ENCODE data around the gene TUBE1. TPM values are rescaled to one million over a fixed set of nuclear protein-coding genes. Genes with fewer than 3 reads are reported as not detected.

TUBE1 gene
- total and polyA plus RNA-seq, 4 donors = 10.1 to 59.2 (median 15.1) TPM

GRCh38 chr6:112100561-112100960 is 13.3 kb upstream of the TUBE1 start:
- Histone ChIP-seq H3K36me3 (ENCODE audit: control insufficient read depth in 4 of 4, insufficient read depth in 4 of 4, low read length in 4 of 4) (peaks cover 0 to 14% (median 10%) of the 10 kb centered on the region in 4 donors), H3K9me3 (ENCODE audit: control insufficient read depth in 4 of 4, insufficient read depth in 3 of 4, low read length in 3 of 4) (no peaks in the 10 kb centered on the region), H3K4me1 (ENCODE audit: control insufficient read depth in 5 of 5, insufficient read depth in 5 of 5, low read length in 5 of 5) (no peaks in the 10 kb centered on the region), H3K9ac (ENCODE audit: insufficient read depth in 1 of 2, low read length in 2 of 2) (no peak overlapping the region), H3K4me3 (no peak overlapping the region), H3K27me3 (ENCODE audit: control insufficient read depth in 3 of 3, insufficient read depth in 3 of 3, low read length in 2 of 3) (no peaks in the 10 kb centered on the region), H3K27ac (ENCODE audit: low read depth in 1 of 2, low read length in 1 of 2) (no peak overlapping the region)
- no peak for TF ChIP-seq CTCF (IDR thresholded peaks at IDR 0.05; ENCODE audit: control extremely low read depth, extremely low read depth)
- ATAC-seq (ENCODE audit: insufficient read depth, low FRiP score) (no peak), DNase-seq (no peak)
- 75 to 80% methylated on average over 4 of the region's 4 CpGs for WGBS, 2 donors

- Histone ChIP-seq H3K27ac (ENCODE audit: low read depth in 1 of 2, low read length in 1 of 2) (no peak overlapping the region), H3K27me3 (ENCODE audit: control insufficient read depth in 3 of 3, insufficient read depth in 3 of 3, low read length in 2 of 3) (no peaks in the 10 kb centered on the region), H3K9me3 (ENCODE audit: control insufficient read depth in 4 of 4, insufficient read depth in 3 of 4, low read length in 3 of 4) (no peaks in the 10 kb centered on the region), H3K36me3 (ENCODE audit: control insufficient read depth in 4 of 4, insufficient read depth in 4 of 4, low read length in 4 of 4) (peaks cover 0 to 11% (median 7%) of the 10 kb centered on the region in 4 donors), H3K4me1 (ENCODE audit: control insufficient read depth in 5 of 5, insufficient read depth in 5 of 5, low read length in 5 of 5) (no peaks in the 10 kb centered on the region), H3K9ac (ENCODE audit: insufficient read depth in 1 of 2, low read length in 2 of 2) (no peak overlapping the region), H3K4me3 (no peak overlapping the region)
- no peak for ATAC-seq (ENCODE audit: insufficient read depth, low FRiP score)
- no peak for DNase-seq
- WGBS, 2 donors = 97% methylated on average over 2 of the region's 2 CpGs
- TF ChIP-seq CTCF (IDR thresholded peaks at IDR 0.05; ENCODE audit: control extremely low read depth, extremely low read depth) = no peak
Observed at GRCh38 chr6:112096901-112097300, 9.6 kb upstream of the TUBE1 start.

GRCh38 chr6:112087916-112088315 is 634 bp upstream of the TUBE1 start:
- Histone ChIP-seq H3K9me3 (ENCODE audit: control insufficient read depth in 4 of 4, insufficient read depth in 3 of 4, low read length in 3 of 4) (no peaks in the 10 kb centered on the region), H3K27ac (ENCODE audit: low read depth in 1 of 2, low read length in 1 of 2) (peak overlapping the region; percentile 82 to 92), H3K9ac (ENCODE audit: insufficient read depth in 1 of 2, low read length in 2 of 2) (peak overlapping the region; percentile 90 to 94), H3K36me3 (ENCODE audit: control insufficient read depth in 4 of 4, insufficient read depth in 4 of 4, low read length in 4 of 4) (peaks cover 1 to 8% (median 5%) of the 10 kb centered on the region in 4 donors), H3K4me3 (peak overlapping the region; percentile 52), H3K27me3 (ENCODE audit: control insufficient read depth in 3 of 3, insufficient read depth in 3 of 3, low read length in 2 of 3) (no peaks in the 10 kb centered on the region), H3K4me1 (ENCODE audit: control insufficient read depth in 5 of 5, insufficient read depth in 5 of 5, low read length in 5 of 5) (peaks cover 0 to 11% (median 7%) of the 10 kb centered on the region in 5 donors)
- WGBS, 2 donors = 22 to 26% methylated on average over 7 of the region's 7 CpGs
- no peak for TF ChIP-seq CTCF (IDR thresholded peaks at IDR 0.05; ENCODE audit: control extremely low read depth, extremely low read depth)
- no peak for DNase-seq
- no peak for ATAC-seq (ENCODE audit: insufficient read depth, low FRiP score)

GRCh38 chr6:112086744-112087135 is 542 bp downstream of the TUBE1 start:
- WGBS, 2 donors = 0% methylated on average over 8 of the region's 8 CpGs
- H3K27me3 ChIP-seq (ENCODE audit: control insufficient read depth in 3 of 3, insufficient read depth in 3 of 3, low read length in 2 of 3) = no peaks in the 10 kb centered on the region
- no peaks in the 10 kb centered on the region for H3K9me3 ChIP-seq (ENCODE audit: control insufficient read depth in 4 of 4, insufficient read depth in 3 of 4, low read length in 3 of 4)
- peak overlapping the region; percentile 86 to 90 for H3K9ac ChIP-seq (ENCODE audit: insufficient read depth in 1 of 2, low read length in 2 of 2)
- H3K27ac ChIP-seq (ENCODE audit: low read depth in 1 of 2, low read length in 1 of 2) = peak overlapping the region; percentile 82 to 92
- DNase-seq (peak in 2 of 3 donors; percentile 61 to 72), ATAC-seq (ENCODE audit: insufficient read depth, low FRiP score) (no peak)
- no peak for TF ChIP-seq CTCF (IDR thresholded peaks at IDR 0.05; ENCODE audit: control extremely low read depth, extremely low read depth)
- peak overlapping the region; percentile 50 for H3K4me3 ChIP-seq
- H3K4me1 ChIP-seq (ENCODE audit: control insufficient read depth in 5 of 5, insufficient read depth in 5 of 5, low read length in 5 of 5) = peaks cover 0 to 11% (median 7%) of the 10 kb centered on the region in 5 donors
- H3K36me3 ChIP-seq (ENCODE audit: control insufficient read depth in 4 of 4, insufficient read depth in 4 of 4, low read length in 4 of 4) = peaks cover 1 to 11% (median 5%) of the 10 kb centered on the region in 4 donors
